Immature natural killer cell (primary cell): ENCODE data around the gene CDON. TPM values are rescaled to one million over a fixed set of nuclear protein-coding genes. Genes with fewer than 3 reads are reported as not detected.
"Not testable (repeated sequence)": the region's sequence is repeated elsewhere in the genome, so short reads cannot be mapped to it uniquely, and the experiment has no call there.

Experiments used
- DNase-seq, 3 donors: peaks; one replicate each; pipeline ENCODE4 v3.0.0; 2022; ENCODE audit warnings: mixed read lengths in 1 of 3
- H3K27ac Mint-ChIP-seq, 6 donors: one replicate each; pipeline ENCODE4 v1.8.0; 2020; ENCODE audit warnings: mixed read lengths in 6 of 6, mild to moderate bottlenecking in 5 of 6, inconsistent platforms in 4 of 6, moderate library complexity in 3 of 6
- H3K27me3 Mint-ChIP-seq, 3 donors: one replicate each; pipeline ENCODE4 v1.8.0; 2020 to 2021; ENCODE audit warnings: low read depth in 3 of 3, mild to moderate bottlenecking in 3 of 3, mixed read lengths in 3 of 3, moderate library complexity in 3 of 3, inconsistent platforms in 1 of 3
- H3K36me3 Mint-ChIP-seq, 3 donors: one replicate each; pipeline ENCODE4 v1.8.0; 2020; ENCODE audit warnings: mixed read lengths in 3 of 3, inconsistent platforms in 2 of 3, mild to moderate bottlenecking in 2 of 3
- H3K4me1 Mint-ChIP-seq, 2 donors: one replicate each; pipeline ENCODE4 v1.8.0; 2020; ENCODE audit warnings: inconsistent platforms in 2 of 2, mild to moderate bottlenecking in 2 of 2, mixed read lengths in 2 of 2, moderate library complexity in 1 of 2
- H3K4me3 Mint-ChIP-seq, 5 donors: one replicate each; pipeline ENCODE4 v1.8.0; 2020; ENCODE audit warnings: mild to moderate bottlenecking in 5 of 5, mixed read lengths in 5 of 5, inconsistent platforms in 3 of 5, moderate library complexity in 3 of 5
- H3K9me3 Mint-ChIP-seq, 6 donors: one replicate each; pipeline ENCODE4 v1.8.0; 2020; ENCODE audit warnings: mild to moderate bottlenecking in 6 of 6, mixed read lengths in 6 of 6, inconsistent platforms in 4 of 6, moderate library complexity in 3 of 6
- polyA plus RNA-seq, 3 donors: library from polyadenylated mRNA; unstranded; fragments of 300-500 nt; fragmentation: Illumina TruSeq; gene quantifications; one replicate each; pipeline ENCODE4 v1.2.3, GENCODE V29; 2021

The CDON gene
- polyA plus RNA-seq, 3 donors from 2014 or later = not detected

- Mint-ChIP-seq H3K36me3 (no peaks in the 10 kb centered on the region), H3K27ac (peak overlapping the region in 1 of 6 donors; percentile 16), H3K9me3 (no peaks in the 10 kb centered on the region), H3K4me3 (no peak overlapping the region), H3K27me3 (peaks cover 0 to 14% (median 1%) of the 10 kb centered on the region in 3 donors), H3K4me1 (no peaks in the 10 kb centered on the region)
- DNase-seq = no peak
These were observed 138.2 kb downstream of the CDON start for GRCh38 chr11:125924384-125925007.

DNA sequence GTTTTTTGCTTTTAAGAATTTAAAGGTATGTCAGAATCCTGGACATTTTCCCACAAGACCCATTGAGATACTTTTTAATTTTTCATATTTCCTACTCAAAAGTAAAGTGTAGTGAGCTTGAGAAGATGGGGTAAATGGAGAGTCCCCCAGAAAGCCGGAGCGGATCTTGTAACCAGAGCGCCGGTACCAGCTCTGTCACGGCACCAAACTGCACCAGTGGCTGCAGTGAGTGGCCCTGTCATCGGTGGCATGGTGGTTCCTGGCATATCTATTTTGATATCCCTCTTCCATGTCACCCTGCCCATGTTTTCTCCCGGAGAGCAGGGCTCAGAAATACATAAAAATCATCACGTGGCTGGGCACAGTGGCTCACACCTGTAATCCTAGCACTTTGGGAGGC lies 139.0 kb downstream of the CDON start:
- Mint-ChIP-seq H3K4me1 (no peaks in the 10 kb centered on the region), H3K27me3 (peaks cover 0 to 16% (median 1%) of the 10 kb centered on the region in 3 donors), H3K36me3 (no peaks in the 10 kb centered on the region), H3K27ac (no peak overlapping the region), H3K9me3 (no peaks in the 10 kb centered on the region), H3K4me3 (no peak overlapping the region)
- no peak for DNase-seq

- H3K27me3 Mint-ChIP-seq = peaks cover 1 to 16% (median 2%) of the 10 kb centered on the region in 3 donors
- no peaks in the 10 kb centered on the region for H3K36me3 Mint-ChIP-seq
- peak in 2 of 3 donors; percentile 11 to 17 for DNase-seq
- no peaks in the 10 kb centered on the region for H3K9me3 Mint-ChIP-seq
- no peak overlapping the region for H3K4me3 Mint-ChIP-seq
- no peaks in the 10 kb centered on the region for H3K4me1 Mint-ChIP-seq
- no peak overlapping the region for H3K27ac Mint-ChIP-seq
These were observed 139.6 kb downstream of the CDON start for GRCh38 chr11:125923012-125923579.

- Mint-ChIP-seq H3K4me1 (no peaks in the 10 kb centered on the region), H3K4me3 (no peak overlapping the region), H3K36me3 (no peaks in the 10 kb centered on the region), H3K9me3 (no peaks in the 10 kb centered on the region), H3K27ac (no peak overlapping the region), H3K27me3 (peaks cover 1 to 14% (median 2%) of the 10 kb centered on the region in 3 donors)
- DNase-seq = no peak
These were observed 140.5 kb downstream of the CDON start for GRCh38 chr11:125922156-125922555.

DNA sequence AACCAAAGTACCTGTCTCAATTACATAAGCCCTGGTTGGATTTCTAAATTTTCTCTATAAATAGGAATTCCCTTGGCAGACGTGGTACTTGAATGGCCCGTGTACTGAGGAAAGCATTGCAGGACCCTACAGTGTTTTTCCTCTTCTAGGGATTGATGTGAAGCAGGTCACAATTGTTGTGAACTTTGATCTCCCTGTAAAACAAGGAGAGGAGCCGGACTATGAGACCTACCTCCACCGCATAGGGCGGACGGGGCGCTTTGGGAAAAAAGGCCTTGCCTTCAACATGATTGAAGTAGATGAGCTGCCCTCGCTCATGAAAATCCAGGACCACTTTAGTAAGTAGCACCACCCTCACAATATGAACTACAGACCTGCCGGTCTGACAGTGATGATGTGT lies 141.6 kb downstream of the CDON start:
- Mint-ChIP-seq H3K4me3 (no peak overlapping the region), H3K36me3 (no peaks in the 10 kb centered on the region), H3K27me3 (peaks cover 2 to 16% (median 5%) of the 10 kb centered on the region in 3 donors), H3K9me3 (no peaks in the 10 kb centered on the region), H3K27ac (no peak overlapping the region), H3K4me1 (no peaks in the 10 kb centered on the region)
- DNase-seq = no peak

GRCh38 chr11:125918140-125918840 lies 144.4 kb downstream of the CDON start:
- Mint-ChIP-seq H3K27ac (no peak overlapping the region), H3K4me3 (no peak overlapping the region), H3K4me1 (no peaks in the 10 kb centered on the region), H3K36me3 (no peaks in the 10 kb centered on the region), H3K27me3 (peaks cover 4 to 14% (median 5%) of the 10 kb centered on the region in 3 donors), H3K9me3 (no peaks in the 10 kb centered on the region)
- no peak for DNase-seq

- peaks cover 5 to 12% (median 7%) of the 10 kb centered on the region in 3 donors for H3K27me3 Mint-ChIP-seq
- H3K36me3 Mint-ChIP-seq = no peaks in the 10 kb centered on the region
- no peak overlapping the region for H3K27ac Mint-ChIP-seq
- no peak overlapping the region for H3K4me3 Mint-ChIP-seq
- DNase-seq = no peak
- no peaks in the 10 kb centered on the region for H3K4me1 Mint-ChIP-seq
- no peaks in the 10 kb centered on the region for H3K9me3 Mint-ChIP-seq
These were observed 145.9 kb downstream of the CDON start for GRCh38 chr11:125916683-125917347.

GRCh38 chr11:125914601-125915000 lies 148.1 kb downstream of the CDON start:
- H3K36me3 Mint-ChIP-seq, DNase-seq, H3K9me3 Mint-ChIP-seq, H3K4me3 Mint-ChIP-seq, H3K4me1 Mint-ChIP-seq, H3K27ac Mint-ChIP-seq: not testable (repeated sequence)
- H3K27me3 Mint-ChIP-seq = peaks cover 5 to 19% (median 12%) of the 10 kb centered on the region in 3 donors

- H3K27me3 Mint-ChIP-seq = peaks cover 7 to 20% (median 18%) of the 10 kb centered on the region in 3 donors
- no peak overlapping the region for H3K27ac Mint-ChIP-seq
- H3K4me1 Mint-ChIP-seq = peaks cover 0 to 2% of the 10 kb centered on the region in 2 donors
- H3K36me3 Mint-ChIP-seq = no peaks in the 10 kb centered on the region
- no peak overlapping the region for H3K4me3 Mint-ChIP-seq
- no peaks in the 10 kb centered on the region for H3K9me3 Mint-ChIP-seq
- DNase-seq = no peak
These were observed 152.3 kb downstream of the CDON start for GRCh38 chr11:125910226-125910849.

Other genes starting within 250 kb of the CDON start
- gene PATE4, start 229.6 kb downstream of the CDON start, polyA plus RNA-seq = not detected
- gene HYLS1, start 175.2 kb downstream of the CDON start, polyA plus RNA-seq = 10 to 100 TPM in 1 of 3 donors, 1 to 10 TPM in 2; 6.2 to 11.5 (median 7.7) TPM
- gene PUS3, start 159.7 kb downstream of the CDON start, polyA plus RNA-seq = 10 to 100 TPM in 2 of 3 donors, 1 to 10 TPM in 1; 5.5 to 17.3 (median 10.0) TPM
- gene DDX25, start 158.4 kb downstream of the CDON start, polyA plus RNA-seq = not detected
- not detected for gene VSIG10L2, start 116.8 kb downstream of the CDON start, polyA plus RNA-seq
- 10 to 100 TPM in 2 of 3 donors, 1 to 10 TPM in 1; 4.5 to 15.0 (median 10.5) TPM for gene RPUSD4, start 148.8 kb upstream of the CDON start, polyA plus RNA-seq
- gene FAM118B, start 148.9 kb upstream of the CDON start, polyA plus RNA-seq = 10 to 100 TPM; 11.5 to 21.1 (median 13.7) TPM
- gene SRPRA, start 206.0 kb upstream of the CDON start, polyA plus RNA-seq = 100 to 1,000 TPM in 2 of 3 donors, 10 to 100 TPM in 1; 67.7 to 161 (median 150) TPM
- gene FOXRED1, start 206.3 kb upstream of the CDON start, polyA plus RNA-seq = 10 to 100 TPM; 19.0 to 37.0 (median 20.5) TPM
- 10 to 100 TPM in 1 of 3 donors, 1 to 10 TPM in 2; 6.0 to 15.6 (median 6.5) TPM for gene TIRAP, start 220.2 kb upstream of the CDON start, polyA plus RNA-seq
- 10 to 100 TPM; 33.1 to 65.7 (median 40.6) TPM for gene DCPS, start 241.2 kb upstream of the CDON start, polyA plus RNA-seq